CD4-positive, alpha-beta T cell treated with Interferon alpha-2 for 1 hour (primary cell): ENCODE measurements around the gene LRP1.

Source experiments
- DNase-seq, 2 donors: peaks; one replicate each; pipeline ENCODE4 v3.0.0-alpha.2; 2020 to 2022

Gene LRP1

DNA sequence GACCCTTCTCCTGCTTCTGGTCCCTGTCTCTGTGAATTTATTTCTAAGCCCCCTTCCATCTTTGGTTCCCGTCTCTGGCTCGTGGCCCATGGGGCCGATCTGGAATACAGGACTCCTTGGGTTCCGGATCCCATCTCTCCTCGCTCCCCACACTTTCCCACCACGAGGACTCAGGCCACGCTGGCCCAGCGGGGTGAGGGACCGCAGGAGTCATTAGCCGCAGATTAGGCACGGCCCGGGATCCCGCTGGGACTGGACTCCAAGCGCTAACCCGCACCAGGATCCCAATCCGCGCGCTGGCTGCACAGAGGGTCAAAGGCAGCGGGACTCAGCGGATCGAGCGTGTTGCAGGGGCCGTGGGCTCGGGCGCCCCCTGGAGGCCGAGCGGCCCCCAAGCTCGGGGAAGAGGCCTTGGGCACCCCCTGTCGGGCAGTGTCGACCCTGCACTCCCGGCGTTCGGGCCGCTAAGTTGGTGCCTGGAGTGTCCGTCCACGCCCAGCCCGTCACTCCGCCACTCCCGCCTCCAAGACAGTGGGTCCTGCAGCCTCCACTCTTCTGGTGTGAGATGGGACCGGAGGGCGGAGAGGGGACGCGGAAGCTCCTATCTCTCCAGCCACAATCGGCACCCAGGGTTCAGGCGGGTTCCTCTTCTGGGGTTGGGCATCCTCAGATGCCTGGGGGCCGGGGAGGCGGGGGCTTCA lies 110.7 kb downstream of the LRP1 start:
- DNase-seq: peak; percentile 83 to 89

DNA sequence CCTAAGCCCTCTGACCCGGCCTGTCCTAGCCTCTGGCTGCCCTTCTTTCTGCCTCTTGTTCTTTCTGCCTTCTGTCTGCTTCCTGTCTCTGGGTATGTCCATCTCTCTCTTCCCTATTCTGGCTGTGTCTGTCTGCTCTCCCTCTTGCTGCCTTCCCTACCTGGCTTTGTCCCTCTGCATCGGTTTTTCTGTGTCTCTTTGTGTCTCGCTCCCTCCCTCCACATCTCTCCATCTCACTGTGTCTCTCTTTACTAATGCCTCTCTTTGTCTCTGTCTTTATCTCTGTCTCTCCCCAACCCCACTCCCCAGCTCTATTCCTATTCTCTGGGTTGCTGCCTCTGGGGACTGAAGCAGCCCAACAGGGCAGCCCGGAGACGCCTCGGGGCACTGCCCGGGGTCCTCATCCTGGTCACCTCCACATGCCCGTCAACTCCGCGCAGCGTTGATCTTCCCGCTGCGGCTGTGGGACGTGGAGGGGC lies 111.3 kb downstream of the LRP1 start:
- DNase-seq: no peak

DNA sequence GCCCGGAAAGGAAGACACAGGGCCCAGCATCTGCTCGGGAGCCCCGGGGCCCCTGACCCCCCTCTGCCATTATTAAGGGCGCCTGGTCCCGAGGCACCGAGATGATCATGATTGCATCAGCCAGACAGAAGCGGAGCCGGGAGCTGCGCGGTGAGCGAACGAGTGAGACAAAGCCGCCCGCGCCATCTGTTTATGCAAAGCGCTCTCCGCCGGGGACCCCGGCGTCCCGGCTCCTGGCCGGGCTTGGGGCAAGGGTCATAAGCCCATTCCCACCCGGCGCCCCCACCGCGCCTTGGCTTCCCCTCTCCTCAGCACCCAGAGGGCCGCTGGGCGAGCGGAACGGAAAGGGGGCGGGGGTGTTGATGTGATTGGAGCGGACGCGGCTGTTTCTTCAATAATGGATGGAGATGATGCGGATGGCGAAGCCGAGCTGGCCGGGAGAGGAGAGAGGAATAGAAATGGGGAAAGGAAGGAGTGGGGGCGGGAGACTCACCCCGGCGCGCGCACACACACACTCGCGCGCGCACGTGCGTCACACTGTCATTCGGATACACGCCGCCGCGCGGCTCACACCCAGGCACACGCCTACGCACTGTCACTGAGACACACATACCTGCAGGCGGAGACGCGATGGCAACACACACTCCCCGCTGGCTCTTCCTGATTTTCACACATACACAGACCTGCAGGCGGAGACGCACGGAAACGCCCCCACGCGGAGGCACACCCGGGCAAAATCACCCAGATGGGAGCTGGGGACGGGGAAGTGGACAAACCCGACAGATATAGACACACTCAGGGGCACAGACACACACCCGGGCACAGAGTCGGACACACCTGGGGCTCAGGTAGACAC lies 112.0 kb downstream of the LRP1 start:
- peak; percentile 76 to 78 for DNase-seq

DNA sequence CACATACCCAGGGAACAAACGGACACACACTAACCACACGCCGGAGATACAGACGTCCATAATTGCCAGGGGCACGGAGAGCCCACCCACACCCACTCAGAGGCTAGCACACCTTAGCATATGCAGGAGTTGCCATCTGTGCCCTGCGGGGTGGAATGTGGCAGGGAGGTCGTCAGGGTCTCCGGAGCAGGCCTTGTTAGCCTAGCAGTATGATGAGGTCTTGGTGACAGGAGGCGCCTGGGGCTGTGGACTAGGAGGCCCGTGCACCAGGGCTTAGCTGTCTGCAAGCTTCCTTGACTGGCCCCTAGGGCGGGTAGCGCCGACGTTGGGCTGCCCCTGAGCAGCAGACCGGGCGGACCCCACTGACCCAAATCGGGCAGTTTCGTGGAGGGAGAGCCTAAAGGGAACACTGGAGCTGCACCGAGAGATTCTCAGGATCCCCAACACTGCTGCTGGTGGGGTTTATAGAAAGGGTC lies 112.7 kb downstream of the LRP1 start:
- no peak for DNase-seq

DNA sequence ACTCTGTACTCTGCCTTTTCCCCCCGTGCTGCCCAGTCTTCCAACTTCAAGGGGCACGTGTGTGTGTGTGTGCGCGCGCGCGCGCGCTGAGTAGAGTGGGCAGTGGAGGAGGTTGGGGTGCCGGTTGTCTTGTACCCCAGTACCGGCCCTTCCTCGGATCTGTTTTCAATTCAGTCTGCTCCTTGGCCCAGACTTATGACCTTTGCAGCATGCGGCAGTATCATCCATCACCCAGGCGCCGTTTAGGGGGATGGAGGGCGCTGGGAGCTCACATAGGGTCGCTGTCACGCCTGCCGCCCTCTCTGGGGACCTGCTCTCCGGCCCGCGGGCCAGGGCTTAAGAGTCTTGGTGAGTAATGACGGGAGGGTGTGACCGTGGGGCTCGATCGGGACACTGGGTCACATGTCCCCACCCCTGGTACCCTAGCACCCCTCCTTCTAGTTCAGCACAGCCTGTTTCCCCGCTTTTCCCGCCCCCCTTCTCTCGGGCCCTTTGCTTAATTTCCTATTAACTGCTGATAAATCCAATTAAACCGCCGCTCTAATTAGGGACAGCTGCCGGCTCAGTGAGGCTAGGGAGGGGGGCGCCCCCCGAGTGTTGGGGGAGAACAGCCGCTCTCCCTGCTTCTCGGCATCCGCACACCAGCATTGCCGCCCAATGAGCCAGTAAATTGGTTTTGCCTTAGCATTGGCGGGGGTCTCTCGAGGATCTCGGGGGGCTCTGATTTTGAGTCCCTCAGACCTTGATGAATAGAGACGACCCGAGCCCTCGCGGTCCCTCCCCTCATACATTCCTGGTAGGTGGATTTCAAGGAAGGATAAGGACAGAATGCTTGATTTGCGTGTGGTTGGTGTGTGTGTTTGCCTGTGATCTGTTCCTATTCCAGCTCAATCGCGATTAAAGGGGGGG lies 113.4 kb downstream of the LRP1 start:
- no peak for DNase-seq

DNA sequence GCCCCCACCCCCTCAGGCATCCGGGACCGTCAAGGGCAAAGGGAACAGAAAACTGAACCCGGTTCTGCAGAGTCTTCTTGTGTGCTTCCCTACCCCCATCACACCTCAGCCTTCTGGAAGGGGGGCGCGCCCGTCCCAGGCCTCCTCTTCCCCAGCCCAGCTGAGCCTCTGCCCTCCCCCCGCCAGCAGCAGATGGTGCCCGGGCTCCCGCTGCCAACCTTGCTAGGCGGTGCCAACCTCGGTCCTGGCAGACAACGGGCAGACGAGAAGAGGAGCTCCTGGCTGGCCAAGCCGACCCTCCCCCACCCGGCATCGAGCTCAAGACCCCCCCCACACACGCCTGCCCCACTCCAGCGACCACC lies 114.0 kb downstream of the LRP1 start:
- no peak for DNase-seq

DNA sequence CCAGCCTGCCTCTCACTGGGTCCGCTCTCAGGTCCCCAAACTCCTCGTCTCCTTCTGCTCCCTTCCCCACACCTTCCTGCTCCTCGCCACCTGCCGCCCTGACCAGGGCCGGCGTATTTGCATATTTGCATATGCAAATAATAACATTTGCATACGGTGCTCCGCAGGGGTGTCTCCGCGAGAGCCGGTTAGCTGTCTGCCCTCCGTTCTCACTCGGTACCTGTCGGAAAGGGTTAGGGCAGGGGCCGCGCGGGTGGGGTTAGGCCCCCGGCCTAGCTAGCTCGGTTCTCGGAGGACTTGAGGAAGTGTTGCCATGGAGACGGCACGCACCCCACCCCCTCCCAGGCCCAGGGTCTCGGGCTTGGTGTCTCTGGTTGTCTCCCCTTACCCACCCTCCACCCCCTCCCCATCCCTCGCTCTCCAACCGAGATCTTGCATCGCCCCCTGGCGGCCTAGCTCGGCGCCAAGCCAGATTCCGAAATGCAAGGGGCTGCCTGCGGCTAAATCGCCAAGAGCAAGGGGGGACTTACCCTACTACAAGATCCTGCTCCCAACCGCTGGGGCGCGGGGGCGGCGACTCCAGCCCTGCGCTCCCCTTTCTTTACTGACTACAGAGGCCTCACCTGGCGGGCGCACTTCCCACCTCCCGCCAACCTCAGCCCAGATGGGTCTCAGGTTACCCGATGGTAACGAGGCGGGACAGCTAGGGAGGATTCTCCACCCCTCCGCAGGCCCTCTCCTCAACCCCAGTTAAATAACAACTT lies 114.6 kb downstream of the LRP1 start:
- DNase-seq: peak; percentile 52 to 69

DNA sequence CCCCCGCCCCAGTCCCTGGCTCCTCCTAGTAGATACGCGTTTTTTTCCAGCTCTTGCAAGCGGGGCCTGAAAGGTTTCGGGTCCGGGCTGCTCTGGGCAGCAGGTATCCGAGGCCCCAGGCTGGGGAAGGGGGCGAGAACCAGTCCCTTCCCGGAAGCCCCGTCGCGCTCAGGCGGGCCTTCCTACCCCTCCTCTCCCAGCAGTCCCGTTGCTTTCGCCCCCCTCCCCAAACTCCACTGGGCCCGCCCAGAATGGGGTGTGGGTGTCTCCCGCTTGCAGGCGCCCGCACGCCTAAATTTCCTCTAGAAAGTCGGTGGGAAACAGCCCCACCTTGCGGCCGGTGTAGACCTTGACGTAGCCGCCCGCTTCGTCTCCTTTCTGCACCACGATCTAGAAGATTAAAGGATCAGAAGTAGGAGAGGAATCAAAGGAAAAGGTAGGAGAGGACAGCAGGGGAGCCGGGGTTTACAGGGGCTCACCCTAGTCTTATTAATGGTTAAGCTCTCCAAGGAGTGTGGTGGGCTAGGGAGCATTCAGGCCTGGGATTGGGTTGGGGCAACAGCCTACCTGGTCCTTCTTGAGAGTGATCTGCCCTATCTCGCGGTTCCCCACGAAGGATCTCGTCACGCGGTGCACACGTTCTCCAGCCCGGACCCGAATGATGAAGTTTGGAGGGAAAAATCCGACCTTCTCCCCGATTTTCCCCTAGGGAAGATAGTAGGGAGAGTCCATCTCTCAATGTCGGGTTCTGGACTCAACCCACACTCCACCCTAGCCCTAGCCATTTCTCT lies 115.4 kb downstream of the LRP1 start:
- DNase-seq: peak; percentile 75 to 83

DNA sequence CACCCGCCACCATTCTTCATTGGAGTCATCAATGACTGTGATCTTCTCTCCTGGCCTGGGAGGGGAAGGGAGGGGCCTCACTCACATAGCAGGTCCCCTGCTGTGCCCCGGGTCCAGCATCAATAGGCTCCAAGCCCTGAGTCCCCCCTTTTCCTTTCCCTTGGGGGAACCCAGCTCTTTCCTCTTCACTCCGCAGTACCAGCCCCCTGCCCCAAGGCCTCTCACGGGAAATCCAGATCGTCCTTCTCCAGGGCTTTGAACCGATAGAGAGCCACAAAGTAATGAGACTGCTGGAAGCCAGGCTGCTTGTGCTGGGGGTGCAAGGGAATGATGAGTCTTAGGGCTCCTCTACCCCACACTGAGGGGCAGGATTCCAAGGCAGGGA lies 116.0 kb downstream of the LRP1 start:
- no peak for DNase-seq

DNA sequence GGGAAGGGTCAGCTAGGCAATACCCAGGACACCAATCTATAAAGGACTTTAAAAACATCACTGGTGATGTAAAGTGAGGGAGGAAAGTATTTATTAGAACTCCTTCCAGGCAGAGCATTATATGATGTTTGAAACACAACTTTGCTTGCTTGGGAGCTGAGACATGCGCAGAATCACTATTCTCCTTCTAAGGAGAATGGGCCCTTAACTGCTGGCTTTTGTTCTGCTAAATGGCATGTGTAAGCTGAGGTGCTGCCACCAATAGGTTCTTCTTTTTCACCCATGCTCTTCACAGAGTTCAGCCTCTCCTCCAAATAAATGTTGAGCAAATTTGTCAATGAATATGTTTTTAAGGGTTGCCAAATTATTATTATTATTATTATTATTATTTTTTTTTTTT lies 118.8 kb downstream of the LRP1 start:
- DNase-seq: no peak

DNA sequence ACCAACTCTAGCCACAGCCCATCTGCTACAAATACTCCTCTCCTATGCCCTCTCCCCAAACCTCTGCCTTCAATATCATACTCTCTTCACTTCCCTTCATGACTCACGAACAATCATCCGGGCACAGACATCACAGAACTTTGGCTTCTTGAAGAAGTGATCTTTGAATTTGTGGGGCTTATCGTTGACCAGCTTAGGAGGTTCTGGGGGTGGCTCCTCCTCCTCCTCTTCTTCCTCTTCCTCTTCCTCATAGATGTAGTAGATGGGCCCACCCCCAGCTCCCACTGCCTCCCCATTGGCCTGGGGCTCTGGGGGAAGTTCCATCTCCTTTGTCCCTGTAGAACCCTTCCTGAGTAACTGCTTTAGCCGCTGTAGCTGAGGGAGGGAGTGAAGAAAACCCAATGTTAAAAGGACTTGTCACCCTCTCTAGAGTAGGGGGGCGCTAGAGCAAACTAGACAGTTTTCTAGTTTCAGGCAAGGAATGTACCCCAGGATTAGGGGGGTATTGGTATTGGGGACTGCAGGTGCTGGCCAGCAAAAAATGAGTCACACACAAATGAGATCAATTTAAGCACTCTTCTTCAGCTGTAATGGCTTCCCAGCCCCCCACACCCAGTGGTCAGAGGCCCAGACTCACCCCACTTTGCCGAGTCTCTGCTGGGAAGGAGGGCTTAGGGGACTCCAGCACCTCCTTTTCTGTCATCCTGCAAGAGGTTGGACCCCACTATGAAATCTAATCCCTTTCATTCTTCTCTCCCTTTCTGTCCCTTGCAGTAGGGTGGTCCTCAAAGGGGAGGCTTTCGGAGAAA lies 120.9 kb downstream of the LRP1 start:
- DNase-seq: no peak

DNA sequence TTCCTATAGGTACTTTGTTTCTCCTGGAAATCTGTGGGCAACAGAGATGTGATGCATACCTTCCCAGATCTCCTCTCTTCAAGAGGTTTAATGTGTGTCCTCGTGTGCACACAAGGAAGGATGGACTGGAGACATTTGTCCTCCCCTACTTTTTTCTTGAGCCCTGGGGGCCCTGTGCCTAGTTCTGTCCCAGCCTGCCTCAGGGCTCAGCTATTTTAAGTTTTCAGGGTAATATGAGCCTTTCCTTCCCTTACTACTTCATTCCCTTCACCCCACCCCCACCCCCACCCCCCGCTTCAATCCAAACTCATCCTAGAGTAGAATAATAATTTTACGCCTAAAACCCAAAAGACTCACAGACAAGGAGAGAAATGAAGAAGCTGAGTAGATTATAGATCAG lies 122.3 kb downstream of the LRP1 start:
- DNase-seq: no peak

DNA sequence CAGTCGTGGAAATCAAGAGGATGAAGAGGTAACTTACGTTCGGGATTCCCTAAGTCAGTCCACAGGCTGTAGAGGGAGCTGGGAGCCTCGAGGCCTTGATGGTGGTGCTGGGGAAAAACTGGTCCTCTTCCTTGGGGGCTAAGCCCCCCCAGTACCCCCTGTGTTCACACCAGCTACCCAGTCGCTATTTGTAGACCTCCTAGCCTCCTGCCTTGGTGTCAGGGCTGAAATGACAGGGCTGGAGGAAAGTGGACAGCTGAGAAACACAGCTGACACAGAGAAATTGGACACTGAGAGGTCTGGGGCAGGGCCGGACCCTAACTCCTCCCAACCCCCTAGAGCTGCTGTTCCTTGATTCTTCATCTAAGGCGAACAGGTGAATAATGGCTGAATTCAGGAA lies 122.7 kb downstream of the LRP1 start, which contains the start of gene STAC3:
STAC3 (minus strand) TSS at position 232 of the 400 bp plus-strand sequence. CDS start 1,551 bp downstream, outside the sequence.
- DNase-seq: no peak

DNA sequence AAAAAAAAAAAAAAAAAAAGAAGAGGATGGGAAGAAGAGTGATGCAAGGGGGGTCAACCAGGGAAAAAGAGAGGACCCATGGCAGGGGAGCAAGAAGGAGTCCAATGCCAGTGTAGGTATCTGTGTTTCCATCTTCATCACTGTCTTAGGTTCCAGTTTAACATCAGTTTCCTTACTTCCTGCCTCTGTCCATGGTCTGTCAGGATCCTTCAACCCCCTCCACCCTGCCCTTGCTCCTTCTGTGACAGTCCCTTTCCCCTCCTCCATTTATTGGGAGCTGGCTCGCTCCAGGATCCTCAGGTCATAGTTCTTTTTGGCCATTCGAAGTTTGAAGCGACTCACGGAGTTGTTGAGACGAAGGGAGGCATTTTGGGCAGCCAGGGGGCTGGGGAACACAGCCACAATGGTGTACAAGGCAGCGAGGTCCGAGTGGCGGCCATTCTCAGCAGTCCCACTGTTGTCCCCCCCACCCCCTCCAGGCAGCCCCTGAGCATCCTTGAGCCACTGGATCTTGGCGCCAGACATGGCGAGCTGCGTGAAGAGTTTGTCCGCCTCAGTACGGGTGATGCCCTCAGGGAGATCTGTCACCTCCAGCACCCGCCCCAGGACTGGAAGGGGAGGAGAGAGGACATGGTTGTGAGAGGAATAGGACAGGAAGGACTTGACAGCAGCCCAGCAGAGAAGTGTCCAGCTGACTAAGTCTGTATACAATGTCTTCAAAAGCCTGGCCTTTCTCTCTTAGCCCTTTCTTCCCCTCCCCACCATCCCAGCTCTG lies 126.4 kb downstream of the LRP1 start:
- no peak for DNase-seq

DNA sequence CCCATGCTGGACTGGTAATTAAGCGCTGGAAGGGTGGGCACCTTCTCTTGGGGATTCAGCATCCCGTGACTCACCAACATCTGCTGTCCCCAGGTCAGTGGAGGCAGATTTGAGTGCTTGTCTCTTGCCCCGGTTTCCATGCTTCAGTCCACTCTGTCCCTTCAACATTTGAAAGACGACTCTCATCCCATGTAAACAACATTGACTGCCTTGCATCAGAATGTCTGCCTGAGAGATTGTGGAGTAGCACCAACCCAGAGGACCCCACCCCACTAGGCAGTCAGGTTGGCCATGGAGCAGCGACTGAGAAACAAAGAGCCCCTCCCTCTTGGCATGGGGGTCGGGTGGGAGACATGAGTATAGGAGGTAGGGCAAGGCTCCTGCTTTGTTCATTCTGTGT lies 127.6 kb downstream of the LRP1 start:
- DNase-seq: no peak

DNA sequence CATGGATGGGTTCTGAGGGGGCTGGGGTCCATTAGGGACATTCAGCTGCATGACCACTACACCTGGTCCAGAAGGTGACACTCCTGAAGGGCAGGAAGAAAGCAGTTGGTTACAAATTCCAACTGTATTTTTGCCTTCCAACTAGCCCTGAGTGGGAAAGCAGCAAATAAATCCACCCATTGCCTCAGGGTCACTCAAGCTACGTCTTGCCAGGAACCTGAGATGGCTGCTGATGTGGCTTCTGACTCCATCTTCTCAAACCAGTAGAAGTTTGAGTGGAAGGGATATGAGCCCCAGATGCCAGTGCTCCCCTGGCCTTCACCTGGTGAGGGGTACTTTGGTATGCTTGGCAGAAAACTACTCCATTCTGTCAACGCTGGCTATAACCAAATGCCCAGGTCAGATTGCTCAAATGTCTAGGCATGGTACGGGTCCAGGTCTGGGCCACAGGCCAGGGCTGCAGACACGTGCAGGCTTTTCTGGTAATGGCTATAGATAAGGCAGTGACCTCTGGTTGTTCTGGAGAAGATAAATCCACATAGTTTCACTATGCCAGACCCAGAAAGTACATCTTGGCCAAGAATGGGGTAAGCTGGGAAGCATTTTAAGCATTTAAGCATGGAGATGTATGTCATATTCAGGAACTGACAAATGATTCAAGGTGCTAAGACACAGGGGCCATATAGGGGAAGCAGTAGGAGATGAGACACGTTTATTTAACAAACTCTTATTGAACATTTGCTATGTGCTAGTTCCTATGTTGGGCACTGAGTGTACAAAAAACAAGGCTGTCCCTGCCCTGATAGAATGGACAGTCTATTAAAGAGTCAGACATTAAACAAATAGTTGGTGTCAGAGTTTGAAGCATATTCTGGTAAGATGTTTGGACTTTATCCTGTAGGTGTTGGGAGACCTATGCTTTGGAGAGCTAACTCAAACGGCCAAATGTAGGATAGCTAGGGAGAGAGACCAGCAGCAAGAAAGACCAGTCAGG lies 131.0 kb downstream of the LRP1 start:
- no peak for DNase-seq

DNA sequence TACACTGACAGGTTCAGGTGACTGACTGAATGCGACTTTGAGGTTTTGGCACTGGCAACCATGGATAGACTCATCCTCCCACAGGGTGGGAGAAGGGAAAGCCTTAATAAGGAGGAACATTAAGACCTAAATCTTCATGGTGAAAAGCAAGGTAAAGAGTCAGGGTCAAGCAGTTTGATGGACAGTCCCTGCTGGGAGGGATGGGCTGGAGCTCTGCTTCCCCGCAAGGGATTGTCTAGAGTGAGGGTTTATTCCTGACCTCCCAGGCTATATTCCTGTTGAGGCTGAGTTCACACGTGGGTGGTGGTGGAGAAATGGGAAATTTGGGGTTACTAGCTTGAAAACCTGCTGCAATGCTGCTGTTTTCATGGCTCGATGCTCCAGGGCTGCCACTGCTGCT lies 132.1 kb downstream of the LRP1 start:
- DNase-seq: no peak

DNA sequence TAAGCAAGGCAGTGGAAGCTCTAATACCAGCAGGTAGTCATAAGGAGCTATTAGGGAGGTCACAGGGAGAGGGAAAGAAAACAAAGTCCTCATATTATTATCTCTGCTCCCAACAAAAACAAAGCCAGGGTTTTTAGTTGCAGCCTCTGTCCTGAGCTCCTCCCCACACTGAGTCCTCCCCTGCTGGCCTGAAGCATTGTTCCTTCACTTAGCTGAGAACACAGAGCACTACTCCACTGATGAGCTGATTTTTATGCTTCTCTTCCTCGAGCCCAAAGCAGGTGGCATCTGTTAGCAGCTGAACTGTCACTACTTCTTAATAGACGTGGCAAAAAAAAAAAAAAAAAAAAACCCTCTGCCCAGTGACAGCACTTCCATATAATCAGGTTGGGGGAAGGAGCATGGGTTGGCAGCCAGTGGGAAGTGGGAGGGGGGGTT lies 133.2 kb downstream of the LRP1 start:
- DNase-seq: no peak
